Kidney glomerular epithelial cell (primary cell): Measurements from ENCODE around the gene KRTAP10-8.
"Not testable (repeated sequence)": the region's sequence is repeated elsewhere in the genome, so short reads cannot be mapped to it uniquely, and the experiment has no call there.

ENCODE experiments used
- DNase-seq: peaks from one replicate; lab custom pipeline; 2025; lab: John Stamatoyannopoulos, UW

KRTAP10-8 gene

DNA sequence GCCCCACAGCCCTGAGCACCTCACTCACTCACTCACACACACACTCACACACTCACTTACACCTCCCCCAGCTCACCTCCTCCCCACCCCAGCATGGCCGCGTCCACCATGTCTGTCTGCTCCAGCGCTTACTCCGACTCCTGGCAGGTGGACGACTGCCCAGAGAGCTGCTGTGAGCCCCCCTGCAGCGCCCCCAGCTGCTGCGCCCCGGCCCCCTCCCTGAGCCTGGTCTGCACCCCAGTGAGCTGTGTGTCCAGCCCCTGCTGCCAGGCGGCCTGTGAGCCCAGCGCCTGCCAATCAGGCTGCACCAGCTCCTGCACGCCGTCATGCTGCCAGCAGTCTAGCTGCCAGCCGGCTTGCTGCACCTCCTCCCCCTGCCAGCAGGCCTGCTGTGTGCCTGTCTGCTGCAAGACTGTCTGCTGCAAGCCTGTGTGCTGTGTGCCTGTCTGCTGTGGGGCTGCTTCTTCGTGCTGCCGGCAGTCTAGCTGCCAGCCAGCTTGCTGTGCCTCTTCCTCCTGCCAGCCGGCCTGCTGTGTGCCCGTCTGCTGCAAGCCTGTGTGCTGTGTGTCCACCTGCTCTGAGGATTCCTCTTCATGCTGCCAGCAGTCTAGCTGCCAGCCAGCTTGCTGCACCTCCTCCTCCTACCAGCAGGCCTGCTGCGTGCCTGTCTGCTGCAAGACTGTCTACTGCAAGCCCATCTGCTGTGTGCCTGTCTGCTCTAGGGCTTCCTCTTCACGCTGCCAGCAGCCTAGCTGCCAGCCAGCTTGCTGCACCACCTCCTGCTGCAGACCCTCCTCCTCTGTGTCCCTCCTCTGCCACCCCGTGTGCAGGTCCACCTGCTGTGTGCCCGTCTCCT, 34.7 kb downstream of the KRTAP10-8 start, which contains the start of gene KRTAP10-11:
Gene KRTAP10-11, plus strand, starts transcription at position 49 of the 856 bp plus-strand sequence. Its CDS starts 45 bp downstream, at position 94.
- not testable (repeated sequence) for DNase-seq

DNA sequence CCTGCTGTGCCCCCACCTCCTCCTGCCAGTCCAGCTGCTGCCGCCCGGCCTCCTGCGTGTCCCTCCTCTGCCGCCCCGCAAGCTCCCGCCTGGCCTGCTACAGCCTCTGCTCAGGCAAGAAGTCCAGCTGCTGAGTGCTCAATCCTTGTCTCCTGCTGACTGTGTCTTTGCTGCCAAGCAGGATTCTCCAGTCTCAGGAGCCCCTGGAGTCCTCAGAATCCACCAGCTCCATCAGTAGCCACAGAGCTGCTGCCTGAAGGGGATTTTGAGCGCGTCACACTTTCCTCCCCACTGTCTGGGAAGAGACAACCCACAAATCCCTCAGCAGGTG, 35.3 kb downstream of the KRTAP10-8 start:
- no peak for DNase-seq

- DNase-seq, result no peak
Observed at GRCh38 chr21:44648557-44649311, 36.9 kb downstream of the KRTAP10-8 start.

- no peak for DNase-seq
Observed at GRCh38 chr21:44649521-44650100, 37.7 kb downstream of the KRTAP10-8 start.

- no peak for DNase-seq
Observed at GRCh38 chr21:44650265-44650972, 38.5 kb downstream of the KRTAP10-8 start.

DNA sequence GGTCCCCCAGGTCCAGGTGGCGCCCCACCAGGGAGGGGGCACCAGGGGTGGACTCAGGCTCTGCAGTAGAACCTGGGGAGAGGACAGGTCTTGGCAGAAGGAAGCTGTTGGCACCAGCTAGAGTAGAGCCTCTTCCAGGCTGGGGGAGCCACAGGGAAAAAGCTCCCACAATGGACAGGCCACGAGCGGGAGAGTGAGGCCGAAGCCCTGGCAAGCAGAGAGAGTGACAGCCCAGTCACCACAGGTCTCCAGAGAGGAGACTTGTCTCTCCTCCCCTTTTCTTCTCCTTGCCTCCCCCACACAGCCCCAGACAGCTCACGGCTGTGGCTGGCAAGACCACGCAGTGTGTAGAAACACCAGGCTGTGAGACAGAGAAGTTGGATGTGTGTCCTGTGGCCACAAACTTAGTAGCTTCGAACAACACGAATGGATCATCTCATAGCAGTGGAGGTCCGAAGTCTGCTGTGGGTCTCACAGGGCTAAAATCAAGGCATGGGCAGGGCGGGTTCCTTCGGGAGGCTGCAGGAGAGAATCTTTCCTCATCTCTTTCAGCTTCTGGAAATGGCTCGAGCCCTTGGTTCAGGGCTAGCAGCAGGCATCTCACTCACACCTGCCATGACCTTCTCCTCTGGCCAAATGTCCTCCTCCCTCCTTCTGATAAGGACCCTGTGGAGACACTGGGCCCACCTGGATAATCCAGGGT, 39.2 kb downstream of the KRTAP10-8 start:
- no peak for DNase-seq

DNA sequence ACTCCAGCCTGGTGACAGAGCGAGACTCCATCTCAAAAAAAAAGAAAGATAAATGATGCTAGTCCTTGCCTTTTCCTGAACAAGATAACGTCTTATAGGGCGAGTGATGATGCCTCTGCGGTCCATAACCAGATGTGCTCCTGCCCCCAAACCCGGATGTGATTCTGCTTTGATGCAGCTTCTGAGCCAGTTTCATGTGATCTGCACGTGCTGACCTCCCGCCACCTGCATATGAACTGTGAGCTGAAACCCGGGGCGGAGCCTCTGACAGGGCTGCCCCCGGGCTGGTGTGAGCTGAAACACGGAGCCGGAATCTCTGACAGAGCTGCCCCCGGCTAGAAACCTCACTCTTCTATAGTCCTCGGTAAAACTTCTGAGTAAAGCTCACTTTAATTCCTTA, 41.2 kb downstream of the KRTAP10-8 start:
- DNase-seq, result no peak

- no peak for DNase-seq
Observed at GRCh38 chr21:44653656-44654575, 42.0 kb downstream of the KRTAP10-8 start.

DNA sequence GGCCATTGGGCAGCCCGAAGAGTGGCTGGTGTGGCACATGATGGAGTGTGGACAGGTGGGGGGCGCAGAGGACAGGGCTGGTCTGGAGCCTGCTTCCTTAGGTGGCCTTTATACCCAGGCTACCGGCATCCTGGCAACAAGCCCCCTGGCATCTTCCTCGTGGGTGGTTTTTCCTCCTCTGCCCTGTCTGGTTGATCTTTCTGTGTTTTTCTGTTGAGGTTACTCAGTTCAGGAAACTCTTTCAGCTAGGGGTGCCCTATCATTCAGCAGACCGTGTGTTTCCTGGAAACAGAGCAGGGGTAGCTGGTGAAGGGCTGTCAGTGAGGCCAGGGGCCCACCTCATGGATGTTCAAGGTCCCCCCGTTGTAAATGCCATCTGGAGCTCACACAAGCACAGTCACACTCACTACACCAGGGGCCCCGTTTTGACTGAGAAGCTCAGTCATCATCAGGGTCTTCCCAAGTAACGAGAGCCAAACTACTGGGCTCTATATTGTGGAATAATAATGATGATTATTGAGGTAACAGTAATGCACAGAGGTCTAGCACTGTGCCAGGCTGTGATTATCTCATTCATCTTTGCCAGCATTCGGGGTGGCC, 42.8 kb downstream of the KRTAP10-8 start, which contains the start of gene KRTAP12-4:
Gene KRTAP12-4, minus strand, starts transcription at position 84 of the 600 bp plus-strand sequence. Its CDS starts 45 bp downstream, at position 39.
- DNase-seq, result no peak

DNA sequence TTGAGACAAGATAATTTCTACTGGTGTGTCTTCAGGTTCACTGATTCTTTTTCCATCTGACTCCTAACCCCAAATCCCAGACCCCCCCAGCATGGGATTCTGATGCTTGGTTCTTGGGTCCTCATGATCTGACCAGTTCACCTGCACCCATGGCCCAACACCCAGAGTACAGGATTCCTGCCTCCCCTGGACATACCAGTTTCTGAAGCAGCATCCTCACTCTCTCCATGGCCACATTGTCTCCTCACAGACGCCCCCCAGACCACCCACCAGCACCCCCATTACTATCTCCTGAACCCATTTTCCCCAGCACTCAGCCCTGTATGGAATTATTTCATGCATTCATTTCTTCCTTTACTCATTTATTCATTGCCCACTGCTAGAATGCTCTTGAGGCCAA, 45.0 kb downstream of the KRTAP10-8 start:
- DNase-seq, result no peak

- DNase-seq, result no peak
Observed at GRCh38 chr21:44657635-44658540, 46.0 kb downstream of the KRTAP10-8 start, which contains the start of gene KRTAP12-3. KRTAP12-3 (plus strand) TSS chr21:44657932; CDS start chr21:44657980, 48 bp downstream.

DNA sequence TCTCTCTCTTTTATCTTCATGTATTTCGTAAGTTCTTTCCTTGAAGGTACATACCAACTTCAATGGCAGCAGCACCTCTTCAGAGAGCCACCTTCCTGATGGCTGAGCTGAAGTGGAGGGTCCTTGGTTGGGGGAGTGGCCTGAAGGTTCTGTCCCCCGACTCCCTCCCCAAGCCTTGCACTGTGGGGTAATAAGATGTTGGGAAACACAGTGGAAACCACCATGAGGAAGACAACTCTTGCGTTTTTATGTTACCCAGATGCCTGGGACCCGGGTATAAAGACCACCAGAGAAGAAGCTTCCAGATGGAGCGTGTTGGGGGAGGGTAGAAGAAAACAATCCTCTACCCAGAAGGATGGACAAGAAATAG, 46.6 kb downstream of the KRTAP10-8 start:
- DNase-seq, result no peak

DNA sequence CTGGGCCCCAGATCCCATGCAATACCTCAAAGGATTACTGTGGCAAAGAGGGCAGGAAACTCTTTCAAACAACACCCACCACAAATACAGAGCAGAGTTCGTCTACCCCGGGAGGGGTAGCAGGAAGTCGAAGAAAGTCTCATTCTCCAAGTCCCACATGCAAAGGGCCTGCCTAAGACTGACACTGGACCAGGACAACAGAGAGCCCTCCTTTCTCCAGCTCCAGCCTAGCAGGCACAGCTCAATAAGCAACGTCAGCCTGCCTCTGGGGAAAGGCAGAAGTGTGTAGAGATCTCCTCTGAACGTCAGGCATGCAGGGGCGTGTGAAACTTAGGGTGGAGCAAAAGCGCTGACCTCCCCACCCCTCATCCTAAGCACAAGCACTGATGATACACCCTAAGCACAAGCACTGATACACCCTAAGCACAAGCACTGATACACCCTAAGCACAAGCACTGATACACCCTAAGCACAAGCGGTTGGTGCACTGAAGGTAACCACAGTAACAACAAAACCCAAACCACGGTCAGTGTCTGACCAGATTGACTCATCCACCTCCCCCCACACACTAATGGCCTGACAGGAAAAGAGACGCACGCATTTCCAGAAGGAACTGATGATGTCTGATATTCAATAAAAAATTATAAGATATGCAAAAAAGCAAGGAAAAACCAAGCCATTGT, 47.2 kb downstream of the KRTAP10-8 start:
- no peak for DNase-seq

DNA sequence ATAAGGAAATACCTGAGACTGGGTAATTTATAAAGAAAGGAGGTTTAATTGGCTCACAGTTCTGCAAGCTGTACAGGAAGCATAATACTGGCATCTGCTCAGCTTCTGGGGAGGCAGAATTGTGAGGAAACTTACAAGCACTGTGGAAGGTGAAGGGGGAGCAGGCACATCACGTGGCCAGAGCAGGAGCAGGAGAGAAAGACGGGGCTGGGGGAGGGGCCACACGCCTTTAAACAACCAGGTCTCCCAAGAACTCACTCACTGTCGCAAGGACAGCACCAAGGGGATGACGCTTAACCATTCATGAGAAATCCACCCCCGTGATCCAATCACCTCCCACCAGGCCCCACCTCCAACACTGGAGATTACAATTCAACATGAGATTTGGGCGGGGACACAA, 49.7 kb downstream of the KRTAP10-8 start:
- DNase-seq, result not testable (repeated sequence)
